Psoas muscle (tissue), 8 donors: ENCODE results near the gene CTDP1. TPM values are rescaled to one million over a fixed set of nuclear protein-coding genes. Genes with fewer than 3 reads are reported as not detected.
"Not testable (repeated sequence)": the region's sequence is repeated elsewhere in the genome, so short reads cannot be mapped to it uniquely, and the experiment has no call there.

ENCODE experiments used
- ATAC-seq, 4 donors: fragments of 200-7000 bp; cut with Tn5 transposase; one replicate each; pipeline ENCODE4 v1.9.1; 2020; ENCODE audit warnings: moderate library complexity in 3 of 4, mild to moderate bottlenecking in 2 of 4
- DNase-seq, 2 donors: peaks; one replicate each; pipeline ENCODE4 v3.0.0-alpha.2; 2020
- H3K27ac ChIP-seq: fragments of 200-600 bp; one replicate; pipeline ENCODE4 v1.8.0; 2022
- H3K27me3 ChIP-seq, 3 donors: fragments of 200-600 bp in 1 of 3; one replicate each; pipeline versions ENCODE4 v1.6.1 to v1.8.0; 2013 to 2022; ENCODE audit warnings: low read length in 2 of 3, mild to moderate bottlenecking in 2 of 3, moderate library complexity in 1 of 3; ENCODE audit not compliant: insufficient read depth in 3 of 3
- H3K36me3 ChIP-seq, 2 donors: fragments of 200-600 bp in 1 of 2; one replicate each; pipeline versions ENCODE4 v1.6.1 to v1.8.0; 2013 to 2022; ENCODE audit warnings: low read depth in 1 of 2, mild to moderate bottlenecking in 1 of 2, moderate library complexity in 1 of 2; ENCODE audit not compliant: insufficient read depth in 1 of 2
- H3K4me1 ChIP-seq: fragments of 200-600 bp; one replicate; pipeline ENCODE4 v1.8.0; 2022
- H3K4me3 ChIP-seq: fragments of 200-600 bp; one replicate; pipeline ENCODE4 v1.8.0; 2022; ENCODE audit warnings: mild to moderate bottlenecking
- H3K9me3 ChIP-seq: fragments of 200-600 bp; one replicate; pipeline ENCODE4 v1.8.0; 2022
- WGBS, 3 donors: extraction: QIAGEN DNeasy Blood & Tissue Kit; methylation state at CpG; one replicate each; pipeline versions ENCODE4 v1.1.6 to v1.1.7; 2013; 5-methylcytosine and 5-hydroxymethylcytosine counted together
- intact Hi-C, 2 donors: fragments of 100-400 bp; cut with DNase I; formaldehyde crosslinking; loops; one replicate each; pipeline versions ENCODE4 v1.11.0 to v1.14.2; 2022
- polyA plus RNA-seq, 3 donors: library from polyadenylated mRNA; stranded (reverse); fragments of 200-250 nt; gene quantifications; one replicate each; pipeline ENCODE4 v1.2.3, GENCODE V29; 2013
- total RNA-seq, 4 donors: library from RNA; stranded (reverse); fragmentation: NEBNext Ultra II Directional in 2 of 4; extraction: Animal tissue kit (Norgen Biotek cat#: 25700) in 2 of 4; gene quantifications; one replicate each; pipeline versions ENCODE4 v1.2.1 to v1.2.4, GENCODE V29; 2021 to 2023
- TF ChIP-seq, protein P1 (sequence below): fragments of 200-600 bp; IDR thresholded peaks from one replicate; pipeline ENCODE4 v1.8.0; 2022; ENCODE audit warnings: antibody characterized with exemption
- donor health status: healthy with polysubstance abuse.
- donor health status: DM: no; HTN: no; CAD: no; lungs with moderate emphysema.
- donor health status: Bipolar disorder and iron deficiency.
- donor health status: healthy.
- donor health status: DM: yes; HTN: yes; CAD: no.
- donor health status: DM: no; HTN: no; CAD: no.
- donor health status: DM: no; HTN: no; CAD: no.
- donor health status: DM: yes; HTN: yes; CAD: no.

CTDP1 gene
- total and polyA plus RNA-seq, 7 donors = 7.6 to 21.6 (median 12.4) TPM

DNA sequence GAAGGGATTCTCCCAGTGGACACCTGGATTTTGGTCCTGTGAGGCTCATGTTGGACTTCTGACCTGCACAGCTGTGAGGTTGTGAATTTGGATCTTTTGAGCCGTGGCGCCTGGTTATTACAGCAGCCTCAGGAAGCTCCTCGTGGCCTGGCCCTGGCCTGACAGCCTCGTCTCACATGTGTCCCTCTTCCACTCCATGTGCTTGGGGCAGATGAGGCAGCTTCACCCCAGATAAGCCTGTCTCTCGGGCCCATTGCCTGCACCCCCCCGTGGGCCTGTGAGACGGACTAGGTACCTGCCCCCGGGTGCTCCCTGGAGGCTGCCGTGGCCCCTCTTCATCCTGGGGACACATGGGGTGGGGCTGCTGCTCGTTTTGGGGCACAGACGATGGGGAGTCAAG is 51.2 kb downstream of the CTDP1 start:
- DNase-seq (no peak), ATAC-seq (no peak)
- Histone ChIP-seq H3K9me3 (peaks cover 16% of the 10 kb centered on the region), H3K36me3 (peaks cover 2 to 51% of the 10 kb centered on the region in 2 donors), H3K4me1 (no peaks in the 10 kb centered on the region), H3K27ac (no peak overlapping the region), H3K27me3 (no peaks in the 10 kb centered on the region), H3K4me3 (no peak overlapping the region)
- WGBS, 3 donors = 93 to 95% (median 94%) methylated on average over 11 of the region's 11 CpGs
- intact Hi-C loops = no loop called here
- TF ChIP-seq, protein P1, sequence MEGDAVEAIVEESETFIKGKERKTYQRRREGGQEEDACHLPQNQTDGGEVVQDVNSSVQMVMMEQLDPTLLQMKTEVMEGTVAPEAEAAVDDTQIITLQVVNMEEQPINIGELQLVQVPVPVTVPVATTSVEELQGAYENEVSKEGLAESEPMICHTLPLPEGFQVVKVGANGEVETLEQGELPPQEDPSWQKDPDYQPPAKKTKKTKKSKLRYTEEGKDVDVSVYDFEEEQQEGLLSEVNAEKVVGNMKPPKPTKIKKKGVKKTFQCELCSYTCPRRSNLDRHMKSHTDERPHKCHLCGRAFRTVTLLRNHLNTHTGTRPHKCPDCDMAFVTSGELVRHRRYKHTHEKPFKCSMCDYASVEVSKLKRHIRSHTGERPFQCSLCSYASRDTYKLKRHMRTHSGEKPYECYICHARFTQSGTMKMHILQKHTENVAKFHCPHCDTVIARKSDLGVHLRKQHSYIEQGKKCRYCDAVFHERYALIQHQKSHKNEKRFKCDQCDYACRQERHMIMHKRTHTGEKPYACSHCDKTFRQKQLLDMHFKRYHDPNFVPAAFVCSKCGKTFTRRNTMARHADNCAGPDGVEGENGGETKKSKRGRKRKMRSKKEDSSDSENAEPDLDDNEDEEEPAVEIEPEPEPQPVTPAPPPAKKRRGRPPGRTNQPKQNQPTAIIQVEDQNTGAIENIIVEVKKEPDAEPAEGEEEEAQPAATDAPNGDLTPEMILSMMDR = no peak

DNA sequence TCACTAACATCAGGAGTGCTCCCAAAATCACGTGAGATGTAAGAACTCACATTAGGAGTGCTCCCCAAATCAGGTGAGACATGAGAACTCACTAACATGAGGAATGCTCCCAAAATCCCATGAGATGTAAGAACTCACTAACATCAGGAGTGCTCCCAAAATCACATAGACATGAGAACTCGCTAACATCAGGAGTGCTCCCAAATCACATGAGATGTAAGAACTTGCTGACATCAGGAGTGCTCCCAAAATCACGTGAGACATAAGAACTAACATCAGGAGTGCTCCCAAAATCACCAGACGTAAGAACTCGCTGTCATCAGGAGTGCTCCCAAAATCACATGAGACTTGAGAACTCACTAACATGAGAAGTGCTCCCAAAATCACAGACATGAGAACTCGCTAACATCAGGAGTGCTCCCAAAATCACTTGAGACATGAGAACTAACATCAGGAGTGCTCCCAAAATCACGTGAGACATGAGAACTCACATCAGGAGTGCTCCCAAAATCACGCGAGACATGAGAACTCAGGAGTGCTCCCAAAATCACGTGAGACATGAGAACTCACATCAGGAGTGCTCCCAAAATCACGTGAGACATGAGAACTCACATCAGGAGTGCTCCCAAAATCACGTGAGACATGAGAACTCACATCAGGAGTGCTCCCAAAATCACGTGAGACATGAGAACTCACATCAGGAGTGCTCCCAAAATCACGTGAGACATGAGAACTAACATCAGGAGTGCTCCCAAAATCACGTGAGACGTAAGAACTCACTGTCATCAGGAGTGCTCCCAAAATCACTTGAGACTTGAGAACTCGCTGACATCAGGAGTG is 52.5 kb downstream of the CTDP1 start:
- H3K4me1 ChIP-seq, H3K27me3 ChIP-seq, H3K27ac ChIP-seq, intact Hi-C loops, DNase-seq, H3K4me3 ChIP-seq, ATAC-seq: not testable (repeated sequence)
- H3K36me3 ChIP-seq = peaks cover 2 to 64% of the 10 kb centered on the region in 2 donors
- WGBS, 3 donors = 97 to 99% (median 98%) methylated on average over 13 to 16 of the region's 17 CpGs
- H3K9me3 ChIP-seq = peaks cover 16% of the 10 kb centered on the region

DNA sequence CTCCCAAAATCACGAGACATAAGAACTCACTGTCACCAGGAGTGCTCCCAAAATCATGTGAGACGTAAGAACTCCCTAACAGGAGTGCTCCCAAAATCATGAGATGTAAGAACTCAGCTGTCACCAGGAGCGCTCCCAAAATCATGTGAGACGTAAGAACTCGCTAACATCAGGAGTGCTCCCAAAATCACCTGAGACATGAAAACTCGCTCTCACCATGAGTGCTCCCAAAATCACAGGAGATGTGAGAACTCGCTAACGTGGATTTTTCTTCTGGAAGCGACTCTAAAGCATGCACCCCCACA is 53.1 kb downstream of the CTDP1 start:
- H3K27me3 ChIP-seq = no peaks in the 10 kb centered on the region
- no peak overlapping the region for H3K27ac ChIP-seq
- H3K4me3 ChIP-seq = no peak overlapping the region
- H3K9me3 ChIP-seq = peaks cover 16% of the 10 kb centered on the region
- 97 to 98% (median 98%) methylated on average over 9 of the region's 9 CpGs for WGBS, 3 donors
- TF ChIP-seq, protein P1 = no peak
- intact Hi-C loops = no loop called here
- peaks cover 2 to 69% of the 10 kb centered on the region in 2 donors for H3K36me3 ChIP-seq
- DNase-seq (no peak), ATAC-seq (no peak)
- H3K4me1 ChIP-seq = no peaks in the 10 kb centered on the region

- WGBS, 3 donors = 94% methylated on average over 38 of the region's 38 CpGs
- ATAC-seq = no peak
- Histone ChIP-seq H3K4me3 (no peak overlapping the region), H3K27me3 (no peaks in the 10 kb centered on the region), H3K36me3 (peaks cover 2 to 75% of the 10 kb centered on the region in 2 donors), H3K9me3 (peaks cover 16% of the 10 kb centered on the region), H3K4me1 (no peaks in the 10 kb centered on the region), H3K27ac (no peak overlapping the region)
- no peak for DNase-seq
- TF ChIP-seq, protein P1 = no peak
- intact Hi-C loops = no loop called here
Observed at GRCh38 chr18:79733135-79733701, 53.6 kb downstream of the CTDP1 start.

GRCh38 chr18:79733986-79734770 is 54.6 kb downstream of the CTDP1 start:
- H3K36me3 ChIP-seq = peaks cover 2 to 77% of the 10 kb centered on the region in 2 donors
- no peaks in the 10 kb centered on the region for H3K4me1 ChIP-seq
- peak in 1 of 4 donors; percentile 49 for ATAC-seq
- no peaks in the 10 kb centered on the region for H3K27me3 ChIP-seq
- intact Hi-C loops = no loop called here
- peak in 1 of 2 donors; percentile 75 for DNase-seq
- 69 to 83% (median 81%) methylated on average over 33 of the region's 33 CpGs for WGBS, 3 donors
- H3K27ac ChIP-seq = no peak overlapping the region
- peaks cover 16% of the 10 kb centered on the region for H3K9me3 ChIP-seq
- no peak overlapping the region for H3K4me3 ChIP-seq
- TF ChIP-seq, protein P1 = no peak
